ENCODE measurements around the gene TK2. TPM values are rescaled to one million over a fixed set of nuclear protein-coding genes. Genes with fewer than 3 reads are reported as not detected.

TK2 gene
- total RNA-seq, 1 donor from 2014 or later: 33.2 TPM

GRCh38 chr16:66524601-66525164 is 25.2 kb downstream of the TK2 start:
- Mint-ChIP-seq H3K27me3 (ENCODE audit: unreplicated experiment) (no peaks in the 10 kb centered on the region), H3K4me1 (ENCODE audit: unreplicated experiment) (peaks cover 35% of the 10 kb centered on the region), H3K4me3 (ENCODE audit: unreplicated experiment) (no peak overlapping the region), H3K27ac (ENCODE audit: unreplicated experiment) (no peak overlapping the region), H3K36me3 (ENCODE audit: unreplicated experiment) (peaks cover 29% of the 10 kb centered on the region), H3K9me3 (ENCODE audit: unreplicated experiment) (no peaks in the 10 kb centered on the region)
- TF ChIP-seq CTCF (IDR thresholded peaks at IDR 0.05): no peak
- DNase-seq (ENCODE audit: extremely low spot score, unreplicated experiment): no peak

GRCh38 chr16:66523861-66524354 is 26.0 kb downstream of the TK2 start:
- no peaks in the 10 kb centered on the region for H3K9me3 Mint-ChIP-seq (ENCODE audit: unreplicated experiment)
- peaks cover 40% of the 10 kb centered on the region for H3K4me1 Mint-ChIP-seq (ENCODE audit: unreplicated experiment)
- no peaks in the 10 kb centered on the region for H3K27me3 Mint-ChIP-seq (ENCODE audit: unreplicated experiment)
- no peak for DNase-seq (ENCODE audit: extremely low spot score, unreplicated experiment)
- no peak for TF ChIP-seq CTCF (IDR thresholded peaks at IDR 0.05)
- no peak overlapping the region for H3K27ac Mint-ChIP-seq (ENCODE audit: unreplicated experiment)
- peaks cover 24% of the 10 kb centered on the region for H3K36me3 Mint-ChIP-seq (ENCODE audit: unreplicated experiment)
- no peak overlapping the region for H3K4me3 Mint-ChIP-seq (ENCODE audit: unreplicated experiment)

- Mint-ChIP-seq H3K27me3 (ENCODE audit: unreplicated experiment) (no peaks in the 10 kb centered on the region), H3K9me3 (ENCODE audit: unreplicated experiment) (no peaks in the 10 kb centered on the region), H3K4me3 (ENCODE audit: unreplicated experiment) (no peak overlapping the region), H3K36me3 (ENCODE audit: unreplicated experiment) (peaks cover 19% of the 10 kb centered on the region), H3K27ac (ENCODE audit: unreplicated experiment) (peak overlapping the region; percentile 85), H3K4me1 (ENCODE audit: unreplicated experiment) (peaks cover 43% of the 10 kb centered on the region)
- TF ChIP-seq CTCF (IDR thresholded peaks at IDR 0.05): no peak
- DNase-seq (ENCODE audit: extremely low spot score, unreplicated experiment): no peak
Measured at GRCh38 chr16:66522816-66523590, 26.9 kb downstream of the TK2 start.

GRCh38 chr16:66521951-66522771 is 27.8 kb downstream of the TK2 start:
- no peak for DNase-seq (ENCODE audit: extremely low spot score, unreplicated experiment)
- peaks cover 14% of the 10 kb centered on the region for H3K36me3 Mint-ChIP-seq (ENCODE audit: unreplicated experiment)
- peaks cover 51% of the 10 kb centered on the region for H3K4me1 Mint-ChIP-seq (ENCODE audit: unreplicated experiment)
- H3K27me3 Mint-ChIP-seq (ENCODE audit: unreplicated experiment): no peaks in the 10 kb centered on the region
- TF ChIP-seq CTCF (IDR thresholded peaks at IDR 0.05): no peak
- peak overlapping the region; percentile 85 for H3K27ac Mint-ChIP-seq (ENCODE audit: unreplicated experiment)
- H3K9me3 Mint-ChIP-seq (ENCODE audit: unreplicated experiment): no peaks in the 10 kb centered on the region
- H3K4me3 Mint-ChIP-seq (ENCODE audit: unreplicated experiment): no peak overlapping the region

Data from osteocyte (in vitro differentiated cells).